ENCODE data around the gene ITGA6. TPM values are rescaled to one million over a fixed set of nuclear protein-coding genes. Genes with fewer than 3 reads are reported as not detected.

The ITGA6 gene
- total RNA-seq, 1 donor from 2014 or later: 0.81 TPM

- no peak overlapping the region for H3K27ac Mint-ChIP-seq (ENCODE audit: unreplicated experiment)
- no peaks in the 10 kb centered on the region for H3K27me3 Mint-ChIP-seq (ENCODE audit: unreplicated experiment)
- no peaks in the 10 kb centered on the region for H3K36me3 Mint-ChIP-seq (ENCODE audit: unreplicated experiment)
- H3K9me3 Mint-ChIP-seq (ENCODE audit: unreplicated experiment): no peaks in the 10 kb centered on the region
- TF ChIP-seq, protein P1, sequence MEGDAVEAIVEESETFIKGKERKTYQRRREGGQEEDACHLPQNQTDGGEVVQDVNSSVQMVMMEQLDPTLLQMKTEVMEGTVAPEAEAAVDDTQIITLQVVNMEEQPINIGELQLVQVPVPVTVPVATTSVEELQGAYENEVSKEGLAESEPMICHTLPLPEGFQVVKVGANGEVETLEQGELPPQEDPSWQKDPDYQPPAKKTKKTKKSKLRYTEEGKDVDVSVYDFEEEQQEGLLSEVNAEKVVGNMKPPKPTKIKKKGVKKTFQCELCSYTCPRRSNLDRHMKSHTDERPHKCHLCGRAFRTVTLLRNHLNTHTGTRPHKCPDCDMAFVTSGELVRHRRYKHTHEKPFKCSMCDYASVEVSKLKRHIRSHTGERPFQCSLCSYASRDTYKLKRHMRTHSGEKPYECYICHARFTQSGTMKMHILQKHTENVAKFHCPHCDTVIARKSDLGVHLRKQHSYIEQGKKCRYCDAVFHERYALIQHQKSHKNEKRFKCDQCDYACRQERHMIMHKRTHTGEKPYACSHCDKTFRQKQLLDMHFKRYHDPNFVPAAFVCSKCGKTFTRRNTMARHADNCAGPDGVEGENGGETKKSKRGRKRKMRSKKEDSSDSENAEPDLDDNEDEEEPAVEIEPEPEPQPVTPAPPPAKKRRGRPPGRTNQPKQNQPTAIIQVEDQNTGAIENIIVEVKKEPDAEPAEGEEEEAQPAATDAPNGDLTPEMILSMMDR (IDR thresholded peaks at IDR 0.05; ENCODE audit: partially characterized antibody, unreplicated experiment): no peak
- H3K4me1 Mint-ChIP-seq (ENCODE audit: low read depth, unreplicated experiment): no peaks in the 10 kb centered on the region
- no peak for DNase-seq
- H3K4me3 Mint-ChIP-seq (ENCODE audit: unreplicated experiment): no peak overlapping the region
These were observed 11.5 kb downstream of the ITGA6 start for GRCh38 chr2:172438741-172439508.

- no peak for DNase-seq
- Mint-ChIP-seq H3K27ac (ENCODE audit: unreplicated experiment) (no peak overlapping the region), H3K4me1 (ENCODE audit: low read depth, unreplicated experiment) (no peaks in the 10 kb centered on the region), H3K9me3 (ENCODE audit: unreplicated experiment) (no peaks in the 10 kb centered on the region), H3K27me3 (ENCODE audit: unreplicated experiment) (no peaks in the 10 kb centered on the region), H3K4me3 (ENCODE audit: unreplicated experiment) (no peak overlapping the region), H3K36me3 (ENCODE audit: unreplicated experiment) (no peaks in the 10 kb centered on the region)
- TF ChIP-seq, protein P1 (IDR thresholded peaks at IDR 0.05; ENCODE audit: partially characterized antibody, unreplicated experiment): no peak
These were observed 12.1 kb downstream of the ITGA6 start for GRCh38 chr2:172439509-172439860.

DNA sequence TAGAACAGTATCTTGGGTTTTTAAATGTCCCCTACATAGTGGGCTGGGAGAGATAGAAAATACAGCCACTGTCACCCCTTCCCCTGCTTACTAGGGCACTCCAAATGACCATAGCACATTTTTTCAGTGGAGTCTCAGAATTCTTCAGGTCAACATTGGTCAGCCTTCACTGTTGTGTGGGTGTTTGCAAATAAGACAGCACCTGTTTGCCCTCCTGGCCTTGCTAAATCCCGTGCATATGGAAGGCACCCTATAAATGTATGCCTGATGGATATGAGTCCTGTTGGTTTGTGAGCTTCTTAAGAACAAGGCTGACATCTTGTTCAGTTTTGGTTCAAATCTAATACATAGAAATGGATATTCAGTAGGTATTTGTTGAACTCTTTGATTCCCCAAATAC, 12.5 kb downstream of the ITGA6 start:
- H3K27me3 Mint-ChIP-seq (ENCODE audit: unreplicated experiment): no peaks in the 10 kb centered on the region
- DNase-seq: no peak
- H3K4me1 Mint-ChIP-seq (ENCODE audit: low read depth, unreplicated experiment): no peaks in the 10 kb centered on the region
- TF ChIP-seq, protein P1 (IDR thresholded peaks at IDR 0.05; ENCODE audit: partially characterized antibody, unreplicated experiment): no peak
- no peaks in the 10 kb centered on the region for H3K36me3 Mint-ChIP-seq (ENCODE audit: unreplicated experiment)
- H3K27ac Mint-ChIP-seq (ENCODE audit: unreplicated experiment): no peak overlapping the region
- H3K4me3 Mint-ChIP-seq (ENCODE audit: unreplicated experiment): no peak overlapping the region
- H3K9me3 Mint-ChIP-seq (ENCODE audit: unreplicated experiment): no peaks in the 10 kb centered on the region

DNA sequence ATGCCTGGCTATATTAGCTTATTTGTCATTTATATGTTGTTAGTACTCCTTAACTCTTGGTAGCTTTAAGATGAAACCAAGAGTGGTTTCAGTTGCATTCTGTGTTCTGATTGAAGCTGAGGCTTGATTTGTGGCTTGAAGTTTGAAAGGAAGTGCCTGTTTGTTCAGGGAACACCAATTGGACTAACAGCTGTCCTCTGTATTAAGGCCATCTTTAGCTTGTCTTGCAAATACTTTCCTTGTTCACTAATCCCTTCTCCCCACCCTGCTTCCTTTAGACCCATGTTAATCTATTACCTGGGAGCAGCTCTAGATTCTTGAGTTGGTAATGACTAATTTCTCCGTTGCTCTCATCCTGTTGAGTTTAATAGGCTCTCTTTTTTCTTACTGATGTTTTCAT, 13.4 kb downstream of the ITGA6 start:
- no peaks in the 10 kb centered on the region for H3K4me1 Mint-ChIP-seq (ENCODE audit: low read depth, unreplicated experiment)
- H3K9me3 Mint-ChIP-seq (ENCODE audit: unreplicated experiment): no peaks in the 10 kb centered on the region
- no peak overlapping the region for H3K4me3 Mint-ChIP-seq (ENCODE audit: unreplicated experiment)
- H3K27me3 Mint-ChIP-seq (ENCODE audit: unreplicated experiment): no peaks in the 10 kb centered on the region
- TF ChIP-seq, protein P1 (IDR thresholded peaks at IDR 0.05; ENCODE audit: partially characterized antibody, unreplicated experiment): no peak
- no peak for DNase-seq
- no peaks in the 10 kb centered on the region for H3K36me3 Mint-ChIP-seq (ENCODE audit: unreplicated experiment)
- no peak overlapping the region for H3K27ac Mint-ChIP-seq (ENCODE audit: unreplicated experiment)

GRCh38 chr2:172442072-172442895, 14.9 kb downstream of the ITGA6 start:
- no peak overlapping the region for H3K4me3 Mint-ChIP-seq (ENCODE audit: unreplicated experiment)

More at GRCh38 chr2:172442072-172442895, 14.9 kb downstream of the ITGA6 start:
- Mint-ChIP-seq H3K36me3 (ENCODE audit: unreplicated experiment) (no peaks in the 10 kb centered on the region), H3K4me1 (ENCODE audit: low read depth, unreplicated experiment) (no peaks in the 10 kb centered on the region), H3K27me3 (ENCODE audit: unreplicated experiment) (no peaks in the 10 kb centered on the region), H3K27ac (ENCODE audit: unreplicated experiment) (no peak overlapping the region), H3K9me3 (ENCODE audit: unreplicated experiment) (no peaks in the 10 kb centered on the region)
- DNase-seq: no peak
- TF ChIP-seq, protein P1 (IDR thresholded peaks at IDR 0.05; ENCODE audit: partially characterized antibody, unreplicated experiment): no peak

Data from glutamatergic neuron (in vitro differentiated cells).